Right lobe of liver (tissue), 4 donors: Measurements from ENCODE around the gene UROC1.

ENCODE experiments used
- POLR2A ChIP-seq: fragments of 450-650 bp; IDR thresholded peaks from one replicate; pipeline ENCODE4 v1.6.1; 2017; ENCODE audit warnings: antibody characterized with exemption, mild to moderate bottlenecking
- TF ChIP-seq, protein P1 (sequence below), 4 donors: fragments of 200-600 bp in 3 of 4; fragments of 450-650 bp in 1 of 4; IDR thresholded peaks; one replicate each; pipeline versions ENCODE4 v1.5.1 to v1.8.0; 2016 to 2022; ENCODE audit warnings: antibody characterized with exemption in 4 of 4, mild to moderate bottlenecking in 2 of 4
- donor health status: DM: no; HTN: no; CAD: no.
- donor health status: DM: no; HTN: no; CAD: no.
- donor health status: DM: no; HTN: yes; CAD: no.

DNA sequence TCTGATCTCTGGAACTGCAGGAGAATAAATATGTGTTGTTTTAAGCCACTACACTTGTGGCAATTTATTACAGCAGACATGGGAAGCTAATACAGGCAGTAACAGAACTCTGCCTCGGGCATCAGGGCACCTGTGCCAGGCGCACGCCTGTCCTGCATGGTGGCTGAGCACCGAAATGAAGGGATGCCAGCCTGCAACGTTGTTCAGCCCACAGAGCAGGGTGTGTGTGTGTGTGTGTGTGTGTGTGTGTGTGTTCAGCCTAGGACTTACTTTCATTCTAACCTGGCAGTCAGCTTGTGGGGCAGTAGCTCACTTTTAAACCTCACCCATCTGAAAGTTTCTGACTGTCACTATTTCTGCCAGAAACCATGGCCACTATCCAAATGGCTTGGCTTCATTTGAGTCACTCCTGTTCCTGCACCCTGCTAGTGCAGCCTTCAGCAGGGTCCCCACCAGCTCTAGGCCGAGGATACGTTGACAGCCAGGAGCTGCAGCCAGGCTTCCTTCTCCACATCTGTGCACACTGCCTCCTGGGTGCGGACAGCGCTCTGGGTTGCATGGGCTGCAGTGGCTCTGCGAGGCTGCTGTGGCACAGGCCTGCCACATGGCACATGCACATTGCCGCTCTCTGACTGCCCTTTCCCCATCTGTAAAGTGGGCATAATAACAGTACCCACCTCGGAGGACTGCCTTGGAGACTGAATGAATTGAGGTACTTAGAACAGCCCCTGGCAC is 4.5 kb downstream of the UROC1 start:
- TF ChIP-seq, protein P1, sequence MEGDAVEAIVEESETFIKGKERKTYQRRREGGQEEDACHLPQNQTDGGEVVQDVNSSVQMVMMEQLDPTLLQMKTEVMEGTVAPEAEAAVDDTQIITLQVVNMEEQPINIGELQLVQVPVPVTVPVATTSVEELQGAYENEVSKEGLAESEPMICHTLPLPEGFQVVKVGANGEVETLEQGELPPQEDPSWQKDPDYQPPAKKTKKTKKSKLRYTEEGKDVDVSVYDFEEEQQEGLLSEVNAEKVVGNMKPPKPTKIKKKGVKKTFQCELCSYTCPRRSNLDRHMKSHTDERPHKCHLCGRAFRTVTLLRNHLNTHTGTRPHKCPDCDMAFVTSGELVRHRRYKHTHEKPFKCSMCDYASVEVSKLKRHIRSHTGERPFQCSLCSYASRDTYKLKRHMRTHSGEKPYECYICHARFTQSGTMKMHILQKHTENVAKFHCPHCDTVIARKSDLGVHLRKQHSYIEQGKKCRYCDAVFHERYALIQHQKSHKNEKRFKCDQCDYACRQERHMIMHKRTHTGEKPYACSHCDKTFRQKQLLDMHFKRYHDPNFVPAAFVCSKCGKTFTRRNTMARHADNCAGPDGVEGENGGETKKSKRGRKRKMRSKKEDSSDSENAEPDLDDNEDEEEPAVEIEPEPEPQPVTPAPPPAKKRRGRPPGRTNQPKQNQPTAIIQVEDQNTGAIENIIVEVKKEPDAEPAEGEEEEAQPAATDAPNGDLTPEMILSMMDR (IDR thresholded peaks at IDR 0.05), result no peak
- no peak for TF ChIP-seq POLR2A
